HG03469 (cell line): Measurements from ENCODE around the gene CNTN5.

Experiments used
- ATAC-seq: cut with Tn5 transposase; IDR thresholded peaks from one replicate; pipeline ENCODE4 v1.9.1; 2021; ENCODE audit warnings: mild to moderate bottlenecking, moderate library complexity, moderate number of reproducible peaks; ENCODE audit not compliant: unreplicated experiment

The CNTN5 gene

DNA sequence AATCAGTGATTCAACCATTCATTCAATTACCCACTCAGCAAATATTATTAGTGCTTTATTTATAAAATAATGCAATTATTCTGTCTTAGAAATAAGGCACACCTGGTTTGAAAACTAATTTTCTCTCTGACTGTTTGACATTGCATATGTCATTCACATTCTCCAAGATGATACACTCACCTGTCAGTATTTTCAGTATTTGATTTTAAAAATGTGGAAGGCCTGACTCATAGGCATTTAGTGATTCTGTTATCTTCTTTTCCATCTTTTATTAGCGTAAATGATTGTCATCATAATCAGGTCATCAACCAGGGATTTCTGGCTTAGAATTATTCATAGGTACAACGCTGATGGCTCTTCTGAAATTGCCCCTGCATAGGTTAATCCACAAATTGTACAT lies 480.9 kb downstream of the CNTN5 start:
- ATAC-seq, result no peak

- no peak for ATAC-seq
Measured at GRCh38 chr11:99505316-99505715, 484.6 kb downstream of the CNTN5 start.

- no peak for ATAC-seq
Measured at GRCh38 chr11:99505831-99506230, 485.1 kb downstream of the CNTN5 start.

GRCh38 chr11:99509863-99510262 lies 489.1 kb downstream of the CNTN5 start:
- no peak for ATAC-seq

DNA sequence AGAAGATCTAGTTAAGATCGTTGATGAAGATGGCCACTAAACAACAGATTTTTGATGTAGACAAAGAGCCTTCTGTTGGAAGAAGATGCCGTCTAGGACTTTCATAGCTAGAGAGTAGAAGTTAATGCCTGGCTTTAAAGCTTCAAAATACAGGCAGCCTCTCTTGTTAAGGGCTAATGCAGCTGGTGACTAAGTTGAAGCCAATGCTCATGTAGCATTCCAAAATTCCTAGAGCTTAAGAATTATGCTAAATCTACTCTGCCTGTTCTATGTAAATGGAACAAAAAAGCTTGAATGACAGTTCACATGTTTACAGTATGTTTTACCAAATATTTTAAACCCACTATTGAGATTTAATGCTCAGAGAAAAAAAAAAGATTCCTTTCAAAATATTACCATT lies 492.6 kb downstream of the CNTN5 start:
- ATAC-seq, result no peak

GRCh38 chr11:99519095-99519494 lies 498.3 kb downstream of the CNTN5 start:
- ATAC-seq, result no peak

DNA sequence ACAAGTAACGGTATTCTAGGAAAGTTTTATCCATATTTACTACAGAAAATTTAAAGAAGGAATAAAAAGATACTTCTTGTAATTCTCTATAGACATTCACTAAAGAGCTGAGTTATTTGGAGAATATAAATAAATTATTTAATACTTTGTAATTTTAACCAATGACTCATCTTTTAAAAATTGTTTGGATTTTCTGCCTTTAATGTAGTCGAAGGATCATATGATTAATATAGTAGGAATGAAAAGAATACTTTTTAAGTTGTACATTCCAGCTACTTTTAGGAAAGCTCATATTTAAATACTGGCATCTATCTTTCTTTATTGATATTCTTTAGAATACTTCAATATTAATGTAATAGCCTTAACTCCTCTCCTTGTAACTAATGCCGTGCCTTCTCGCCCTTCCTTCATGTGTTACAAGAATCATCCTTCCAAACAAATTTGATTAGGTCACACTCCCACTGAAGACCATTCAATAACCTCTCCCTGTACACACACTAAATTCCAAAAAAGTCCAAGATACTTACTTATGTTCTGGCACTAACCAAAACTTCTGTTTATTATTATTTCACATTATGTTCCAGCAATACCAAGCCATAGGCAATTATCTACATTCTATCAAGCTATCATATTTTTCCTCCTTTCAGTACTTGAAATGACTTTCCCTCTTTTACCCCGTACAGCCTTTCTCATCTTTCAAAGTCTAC lies 501.9 kb downstream of the CNTN5 start:
- ATAC-seq, result no peak

GRCh38 chr11:99531468-99531867 lies 510.7 kb downstream of the CNTN5 start:
- ATAC-seq, result no peak

DNA sequence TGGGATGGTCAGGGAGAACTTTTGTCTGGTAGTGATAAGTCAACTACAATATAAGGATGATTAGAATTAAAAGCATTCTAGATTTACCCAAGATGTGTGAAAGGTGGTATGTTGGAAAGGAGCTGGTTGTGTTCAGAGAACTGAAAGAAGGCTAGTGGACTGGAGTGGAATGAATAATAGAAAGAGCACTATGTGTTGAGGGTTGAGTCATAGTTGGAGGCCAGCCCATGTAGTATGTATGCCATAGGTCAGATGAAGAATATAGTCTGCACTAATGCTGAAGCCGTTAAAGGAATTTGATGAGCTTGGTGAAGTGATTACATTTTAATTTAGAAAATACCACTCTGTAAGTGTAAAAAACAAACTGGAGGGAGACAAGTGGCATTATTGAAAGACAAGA lies 514.1 kb downstream of the CNTN5 start:
- ATAC-seq, result peak; percentile 33

DNA sequence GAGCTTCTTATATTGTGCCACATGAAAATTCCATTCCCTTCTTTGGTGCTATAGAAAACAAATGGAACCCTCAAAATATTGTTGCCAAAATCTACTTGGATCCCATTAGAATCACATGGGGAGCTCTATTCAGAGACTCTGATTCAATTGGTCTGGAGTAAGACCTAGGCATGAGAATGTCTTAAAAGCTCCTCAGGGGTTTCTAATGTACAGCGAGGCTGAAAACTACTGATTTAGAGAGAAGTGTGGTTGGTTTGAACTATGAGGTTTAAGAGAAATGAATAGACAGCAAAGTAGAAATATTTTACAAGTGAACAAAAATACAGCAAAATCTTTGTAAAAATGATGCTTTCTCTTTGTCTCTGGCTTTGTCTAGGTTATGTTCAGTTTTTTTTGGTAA lies 514.7 kb downstream of the CNTN5 start:
- ATAC-seq, result no peak

GRCh38 chr11:99535819-99536218 lies 515.1 kb downstream of the CNTN5 start:
- peak; percentile 66 for ATAC-seq

DNA sequence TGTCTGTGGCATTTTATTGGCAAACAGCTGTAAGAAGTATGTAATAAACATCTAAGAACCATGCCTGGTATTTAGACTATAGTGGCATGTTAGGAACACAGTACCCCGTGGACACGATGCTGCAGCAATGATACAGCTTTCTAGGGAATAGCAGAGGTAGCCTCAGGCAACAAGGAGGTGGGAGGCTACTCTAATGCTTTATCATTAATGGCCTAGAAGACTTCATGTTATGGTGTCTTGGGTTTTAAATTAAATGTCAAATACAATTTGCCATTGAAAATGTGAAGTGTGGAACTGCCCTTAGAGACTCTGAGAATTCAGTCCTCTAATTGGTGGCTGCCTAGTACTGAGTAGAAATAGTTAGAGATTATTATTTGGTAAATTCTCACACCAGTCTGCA lies 516.9 kb downstream of the CNTN5 start:
- no peak for ATAC-seq

GRCh38 chr11:99545616-99546015 lies 524.9 kb downstream of the CNTN5 start:
- ATAC-seq, result no peak

GRCh38 chr11:99548264-99548663 lies 527.5 kb downstream of the CNTN5 start:
- ATAC-seq, result no peak

DNA sequence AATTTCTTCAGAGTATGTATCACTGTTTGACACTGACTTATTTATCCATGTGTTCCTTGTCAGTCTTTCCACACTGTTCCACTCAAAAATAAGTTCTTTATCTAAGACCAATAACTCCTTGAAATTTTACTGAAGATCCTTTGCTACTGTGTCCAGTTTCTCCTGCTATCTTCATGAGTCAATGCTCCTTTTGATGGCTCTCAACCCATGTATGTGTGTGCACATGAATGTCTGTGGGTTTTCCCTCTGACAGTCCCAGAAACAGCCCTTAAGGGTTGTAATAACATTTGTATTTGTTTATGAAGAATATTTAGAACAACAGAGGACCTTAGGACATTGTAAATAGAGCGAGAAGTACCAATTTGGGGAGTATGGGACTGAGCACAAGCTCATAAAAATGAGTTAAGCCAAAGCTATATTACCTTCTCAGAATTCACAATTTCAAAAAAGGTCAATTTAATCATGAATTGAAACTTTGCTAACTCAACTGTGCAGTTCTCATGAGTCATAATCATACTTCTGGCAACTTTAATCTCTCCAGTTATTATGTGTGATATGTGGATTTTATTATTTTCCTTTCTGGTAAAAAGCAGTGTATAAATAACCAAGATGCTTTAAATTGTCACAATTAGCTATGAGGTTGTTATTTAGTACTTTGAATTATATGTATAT lies 533.6 kb downstream of the CNTN5 start:
- no peak for ATAC-seq

DNA sequence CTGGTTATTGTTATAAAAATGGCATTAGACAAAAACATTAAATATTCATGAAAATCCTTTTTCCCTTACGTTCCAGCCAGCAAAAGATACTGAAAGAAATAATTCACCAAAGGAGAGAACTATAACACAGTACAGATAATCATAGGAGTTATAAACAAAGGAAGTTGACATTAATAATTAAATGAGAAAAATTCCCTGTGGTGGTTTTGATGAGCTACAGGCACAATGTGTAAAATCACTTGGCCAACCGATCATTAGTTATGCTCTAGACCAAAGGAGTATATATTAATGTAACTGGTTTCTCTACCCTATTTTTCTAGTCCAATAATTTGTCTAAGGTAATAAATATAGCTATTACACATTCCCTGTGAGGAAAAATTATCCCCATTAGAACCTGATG lies 534.7 kb downstream of the CNTN5 start:
- ATAC-seq, result no peak

- ATAC-seq, result peak; percentile 42
Measured at GRCh38 chr11:99565333-99565732, 544.6 kb downstream of the CNTN5 start.

DNA sequence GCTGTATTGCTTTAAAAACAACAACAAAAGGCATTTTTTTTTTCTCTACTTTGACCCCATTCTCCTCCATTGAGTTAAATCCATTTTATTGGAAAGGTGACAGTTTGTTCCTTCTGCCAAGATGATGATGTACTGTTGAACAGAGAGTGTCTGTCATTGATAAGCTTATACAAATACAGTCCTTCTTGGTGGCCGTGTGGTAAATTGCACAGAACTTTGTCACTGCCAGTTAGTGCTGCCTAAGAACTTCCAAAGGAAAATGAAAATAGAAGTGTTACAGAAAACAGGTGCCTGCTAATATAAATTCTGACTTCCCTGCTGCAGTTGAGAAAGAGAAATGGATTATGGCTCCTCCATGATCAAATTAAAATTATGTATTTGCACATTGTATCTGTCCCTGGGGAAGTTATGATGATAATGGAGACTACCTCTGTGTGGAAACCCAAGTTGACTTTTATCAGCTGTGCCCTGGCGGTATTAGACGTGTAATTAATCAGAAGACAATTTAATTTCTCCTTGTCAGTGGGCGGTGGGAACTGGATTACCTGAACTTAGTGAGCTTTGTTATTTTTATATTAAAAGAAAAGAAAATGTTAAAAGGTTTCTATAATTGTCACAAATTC lies 546.7 kb downstream of the CNTN5 start:
- ATAC-seq, result no peak

GRCh38 chr11:99568808-99569207 lies 548.1 kb downstream of the CNTN5 start:
- ATAC-seq, result no peak

- ATAC-seq, result peak; percentile 61
Measured at GRCh38 chr11:99571094-99571493, 550.3 kb downstream of the CNTN5 start.

DNA sequence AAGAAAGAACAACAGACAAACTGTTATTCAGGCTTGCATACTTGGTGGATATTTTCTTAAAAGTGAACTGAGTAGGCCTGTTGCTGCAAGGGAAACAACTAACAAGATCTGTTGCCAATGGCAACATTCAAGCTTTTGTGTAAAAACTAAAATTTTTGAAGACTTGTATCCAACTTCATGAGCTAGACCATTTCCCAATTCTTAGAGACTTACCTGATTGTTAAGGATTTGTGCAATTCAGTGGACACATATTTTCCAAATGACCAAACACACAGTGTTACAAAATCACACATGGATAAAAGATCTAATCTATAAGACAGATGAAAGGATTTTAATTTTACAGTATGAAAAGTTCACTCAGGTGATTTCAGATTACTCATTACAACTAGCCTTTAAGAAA lies 564.1 kb downstream of the CNTN5 start:
- ATAC-seq, result no peak

- no peak for ATAC-seq
Measured at GRCh38 chr11:99585606-99586005, 564.9 kb downstream of the CNTN5 start.
